Keratinocyte (primary cell): ENCODE measurements around the gene XAGE2. TPM values are rescaled to one million over a fixed set of nuclear protein-coding genes. Genes with fewer than 3 reads are reported as not detected.
"Not testable (repeated sequence)": the region's sequence is repeated elsewhere in the genome, so short reads cannot be mapped to it uniquely, and the experiment has no call there.

Experiments used
- DNase-seq: peaks from one replicate; pipeline ENCODE4 v3.0.0-alpha.2; 2011; ENCODE audit warnings: low read depth, missing footprints, low spot score
- FAIRE-seq: peaks from 2 replicates; lab custom pipeline; 2011; peaks lifted over from hg19 to GRCh38; lab: Jason Lieb, UNC
- H2AFZ ChIP-seq: 2 replicates; pipeline ENCODE4 v1.6.0; 2012; ENCODE audit warnings: low read length, control low read depth, inconsistent platforms; ENCODE audit not compliant: control insufficient read depth
- H3K27ac ChIP-seq: 2 replicates; pipeline ENCODE4 v1.5.1; 2011; ENCODE audit warnings: low read length; ENCODE audit not compliant: control insufficient read depth, insufficient read depth
- H3K27me3 ChIP-seq: 3 replicates; pipeline ENCODE4 v1.6.0; 2011; ENCODE audit warnings: low read length; ENCODE audit not compliant: control insufficient read depth, insufficient read depth; ENCODE audit errors: extremely low read depth
- H3K36me3 ChIP-seq, 2 experiments: 2 replicates in 1 of 2; 3 replicates in 1 of 2; pipeline ENCODE4 v1.5.1; 2011; ENCODE audit warnings: low read length in 2 of 2, mild to moderate bottlenecking in 1 of 2; ENCODE audit not compliant: control insufficient read depth in 2 of 2, insufficient read depth in 2 of 2; ENCODE audit errors: extremely low read depth in 1 of 2
- H3K4me1 ChIP-seq: 3 replicates; pipeline ENCODE4 v1.5.1; 2011; ENCODE audit warnings: low read length; ENCODE audit not compliant: control insufficient read depth, insufficient read depth; ENCODE audit errors: extremely low read depth
- H3K4me2 ChIP-seq: 3 replicates; pipeline ENCODE4 v1.6.0; 2011; ENCODE audit warnings: low read depth, low read length; ENCODE audit not compliant: control insufficient read depth, insufficient read depth; ENCODE audit errors: extremely low read depth
- H3K4me3 ChIP-seq, 3 experiments: fragments of 200-600 bp in 1 of 3; sonication (generic) in 1 of 3; 2 replicates in 2 of 3; 3 replicates in 1 of 3; pipeline ENCODE4 v1.5.1; 2011 to 2016; ENCODE audit warnings: low read length in 3 of 3, mild to moderate bottlenecking in 3 of 3, control low read depth in 2 of 3, inconsistent platforms in 1 of 3, low read depth in 1 of 3, mixed read lengths in 1 of 3, mixed run types in 1 of 3, moderate library complexity in 1 of 3; ENCODE audit not compliant: control insufficient read depth in 2 of 3, insufficient read depth in 2 of 3; ENCODE audit errors: extremely low read depth in 1 of 3
- H3K79me2 ChIP-seq: 2 replicates; pipeline ENCODE4 v1.6.0; 2012; ENCODE audit warnings: low read length; ENCODE audit not compliant: control insufficient read depth, insufficient read depth
- H3K9ac ChIP-seq: 3 replicates; pipeline ENCODE4 v1.6.0; 2011; ENCODE audit warnings: low read length; ENCODE audit not compliant: control insufficient read depth, insufficient read depth; ENCODE audit errors: extremely low read depth
- H3K9me1 ChIP-seq: 3 replicates; pipeline ENCODE4 v1.6.0; 2011; ENCODE audit warnings: low read length; ENCODE audit not compliant: control insufficient read depth, insufficient read depth; ENCODE audit errors: extremely low read depth
- H3K9me3 ChIP-seq: 2 replicates; pipeline ENCODE4 v1.5.1; 2012; ENCODE audit warnings: low read depth, low read length; ENCODE audit not compliant: control insufficient read depth
- H4K20me1 ChIP-seq: 3 replicates; pipeline ENCODE4 v1.6.0; 2011; ENCODE audit warnings: low read length; ENCODE audit not compliant: control insufficient read depth, insufficient read depth; ENCODE audit errors: extremely low read depth
- EZH2 ChIP-seq: IDR thresholded peaks from one replicate; pipeline ENCODE4 v1.6.1; 2012; ENCODE audit warnings: inconsistent platforms, mild to moderate bottlenecking, low read length, moderate library complexity
- dilution Hi-C: fragments of 300-500 bp; cut with MboI; formaldehyde crosslinking; loops from one replicate; pipeline ENCODE4 v1.7.0; 2020; ENCODE audit warnings: low sequenced_read_pairs; ENCODE audit not compliant: extremely low pct_ligation_motif_present
- polyA plus RNA-seq, 5 experiments: library from polyadenylated mRNA; depleted of rRNA in 3 of 5; stranded (reverse) in 3 of 5; stranded (forward) in 1 of 5; unstranded in 1 of 5; fragments of >200 nt; gene quantifications; 1 replicate in 1 of 5; 2 replicates in 3 of 5; 3 replicates in 1 of 5; pipeline versions ENCODE4 v1.2.1 to v1.2.3, GENCODE V29; 2011 to 2012; ENCODE audit warnings: missing spikeins in 2 of 5, low read depth in 1 of 5, low replicate concordance in 1 of 5
- TF ChIP-seq, protein P1 (sequence below), 3 experiments: IDR thresholded peaks in 1 of 3; conservative IDR thresholded peaks in 1 of 3; optimal IDR thresholded peaks in 1 of 3; 2 replicates in 2 of 3; 3 replicates in 1 of 3; pipeline versions ENCODE3 to v1.5.1; 2011; ENCODE audit warnings: low read length in 3 of 3, mild to moderate bottlenecking in 3 of 3, moderate library complexity in 2 of 3, control low read depth in 1 of 3, inconsistent platforms in 1 of 3; ENCODE audit not compliant: insufficient read depth in 2 of 3; ENCODE audit errors: extremely low read depth in 1 of 3

The XAGE2 gene
- polyA plus RNA-seq, 1 donor (not counting 4 experiments of a cell fraction or from before 2014, with no cell fraction given) = not detected

DNA sequence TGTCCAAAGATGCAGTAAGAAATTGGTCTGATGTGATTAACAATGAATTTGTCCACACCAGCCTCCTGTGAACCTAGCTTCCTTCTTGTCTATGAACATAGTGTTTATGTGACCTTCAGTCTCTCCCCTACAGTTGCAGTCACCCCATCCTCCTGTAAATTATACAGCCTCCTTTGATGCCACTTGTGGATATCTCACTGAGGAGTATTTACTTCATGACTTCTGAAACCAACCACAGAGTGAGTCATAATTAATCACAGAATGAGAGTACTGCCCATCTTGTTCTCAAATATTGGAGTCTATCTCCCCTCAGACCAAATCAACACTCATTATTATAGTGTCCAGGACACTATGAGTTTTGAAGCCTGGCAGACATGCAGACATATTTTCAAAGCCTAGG lies 27.3 kb upstream of the XAGE2 start:
- DNase-seq (no peak), FAIRE-seq (no peak)
- H3K9me1 ChIP-seq = no peaks in the 10 kb centered on the region
- H3K27ac ChIP-seq = no peak overlapping the region
- no peak overlapping the region for H2AFZ ChIP-seq
- peaks cover under 1% of the 10 kb centered on the region for H3K4me1 ChIP-seq
- H3K9me3 ChIP-seq = no peaks in the 10 kb centered on the region
- H3K4me3 ChIP-seq = no peak overlapping the region
- dilution Hi-C loops = no loop called here
- H3K9ac ChIP-seq = no peak overlapping the region
- no peaks in the 10 kb centered on the region for H3K27me3 ChIP-seq
- no peak for TF ChIP-seq EZH2
- TF ChIP-seq, protein P1, sequence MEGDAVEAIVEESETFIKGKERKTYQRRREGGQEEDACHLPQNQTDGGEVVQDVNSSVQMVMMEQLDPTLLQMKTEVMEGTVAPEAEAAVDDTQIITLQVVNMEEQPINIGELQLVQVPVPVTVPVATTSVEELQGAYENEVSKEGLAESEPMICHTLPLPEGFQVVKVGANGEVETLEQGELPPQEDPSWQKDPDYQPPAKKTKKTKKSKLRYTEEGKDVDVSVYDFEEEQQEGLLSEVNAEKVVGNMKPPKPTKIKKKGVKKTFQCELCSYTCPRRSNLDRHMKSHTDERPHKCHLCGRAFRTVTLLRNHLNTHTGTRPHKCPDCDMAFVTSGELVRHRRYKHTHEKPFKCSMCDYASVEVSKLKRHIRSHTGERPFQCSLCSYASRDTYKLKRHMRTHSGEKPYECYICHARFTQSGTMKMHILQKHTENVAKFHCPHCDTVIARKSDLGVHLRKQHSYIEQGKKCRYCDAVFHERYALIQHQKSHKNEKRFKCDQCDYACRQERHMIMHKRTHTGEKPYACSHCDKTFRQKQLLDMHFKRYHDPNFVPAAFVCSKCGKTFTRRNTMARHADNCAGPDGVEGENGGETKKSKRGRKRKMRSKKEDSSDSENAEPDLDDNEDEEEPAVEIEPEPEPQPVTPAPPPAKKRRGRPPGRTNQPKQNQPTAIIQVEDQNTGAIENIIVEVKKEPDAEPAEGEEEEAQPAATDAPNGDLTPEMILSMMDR (optimal IDR thresholded peaks at IDR 0.05 in 1 of 3, IDR thresholded peaks at IDR 0.05 in 1 of 3, conservative IDR thresholded peaks at IDR 0.05 in 1 of 3; ENCODE audit: extremely low read depth in 1 of 3, insufficient read depth in 2 of 3, low read length in 3 of 3) = no peak
- no peaks in the 10 kb centered on the region for H3K36me3 ChIP-seq
- H4K20me1 ChIP-seq = no peaks in the 10 kb centered on the region
- no peak overlapping the region for H3K4me2 ChIP-seq
- H3K79me2 ChIP-seq = no peaks in the 10 kb centered on the region

GRCh38 chrX:52343131-52343530 lies 25.7 kb upstream of the XAGE2 start:
- dilution Hi-C loops, H3K27ac ChIP-seq, FAIRE-seq, H3K36me3 ChIP-seq, H3K79me2 ChIP-seq, H3K27me3 ChIP-seq, H4K20me1 ChIP-seq, H2AFZ ChIP-seq, H3K9me1 ChIP-seq, H3K4me1 ChIP-seq, H3K4me2 ChIP-seq, H3K4me3 ChIP-seq, DNase-seq, H3K9ac ChIP-seq, H3K9me3 ChIP-seq: not testable (repeated sequence)

DNA sequence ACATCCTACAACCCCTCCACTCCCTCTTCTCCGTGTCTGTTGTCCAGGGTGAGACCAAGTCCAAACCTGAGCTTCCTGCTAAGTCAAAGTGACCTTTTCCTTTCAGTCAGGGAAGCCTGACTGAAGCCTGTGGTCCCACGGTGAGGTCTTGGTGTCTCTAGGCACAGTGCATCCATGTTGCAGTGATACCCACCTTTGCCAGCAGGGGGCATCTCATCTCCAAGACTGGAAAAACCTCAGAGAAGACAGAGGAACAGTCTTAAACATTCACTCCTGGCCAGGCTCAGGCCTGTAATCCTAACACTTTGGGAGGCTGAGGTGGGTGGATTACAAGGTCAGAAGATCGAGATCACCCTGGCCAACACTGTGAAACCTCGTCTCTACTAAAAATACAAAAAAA lies 23.4 kb upstream of the XAGE2 start:
- H3K9me3 ChIP-seq, H3K27me3 ChIP-seq, dilution Hi-C loops, H3K9me1 ChIP-seq, H3K4me1 ChIP-seq, H3K27ac ChIP-seq, H4K20me1 ChIP-seq, H3K79me2 ChIP-seq, H2AFZ ChIP-seq, H3K36me3 ChIP-seq, DNase-seq, FAIRE-seq, H3K9ac ChIP-seq, H3K4me3 ChIP-seq, H3K4me2 ChIP-seq: not testable (repeated sequence)
- TF ChIP-seq, protein P1 (optimal IDR thresholded peaks at IDR 0.05 in 1 of 3, IDR thresholded peaks at IDR 0.05 in 1 of 3, conservative IDR thresholded peaks at IDR 0.05 in 1 of 3; ENCODE audit: extremely low read depth in 1 of 3, insufficient read depth in 2 of 3, low read length in 3 of 3) = peak; percentile 33 to 42 (median 41)
